ENCODE measurements around the gene RERE.
"Not testable (repeated sequence)": the region's sequence is repeated elsewhere in the genome, so short reads cannot be mapped to it uniquely, and the experiment has no call there.

RERE gene

GRCh38 chr1:8604041-8604945, 213.1 kb downstream of the RERE start:
- peak; percentile 19 to 26 for DNase-seq (ENCODE audit: low read depth in 2 of 2)

- DNase-seq (ENCODE audit: low read depth in 2 of 2): no peak
These were observed 214.2 kb downstream of the RERE start for GRCh38 chr1:8603220-8603616.

- DNase-seq (ENCODE audit: low read depth in 2 of 2): peak; percentile 14 to 29
These were observed 214.8 kb downstream of the RERE start for GRCh38 chr1:8602471-8603219.

- DNase-seq (ENCODE audit: low read depth in 2 of 2): no peak
These were observed 217.1 kb downstream of the RERE start for GRCh38 chr1:8600336-8600735.

- DNase-seq (ENCODE audit: low read depth in 2 of 2): no peak
These were observed 217.7 kb downstream of the RERE start for GRCh38 chr1:8599646-8600212.

- DNase-seq (ENCODE audit: low read depth in 2 of 2): no peak
These were observed 218.7 kb downstream of the RERE start for GRCh38 chr1:8598783-8599182.

- DNase-seq (ENCODE audit: low read depth in 2 of 2): no peak
These were observed 219.2 kb downstream of the RERE start for GRCh38 chr1:8598060-8598724.

- DNase-seq (ENCODE audit: low read depth in 2 of 2): no peak
These were observed 220.0 kb downstream of the RERE start for GRCh38 chr1:8597455-8597854.

GRCh38 chr1:8595941-8596340, 221.5 kb downstream of the RERE start:
- DNase-seq (ENCODE audit: low read depth in 2 of 2): no peak

- DNase-seq (ENCODE audit: low read depth in 2 of 2): no peak
These were observed 222.1 kb downstream of the RERE start for GRCh38 chr1:8595332-8595731.

- not testable (repeated sequence) for DNase-seq (ENCODE audit: low read depth in 2 of 2)
These were observed 224.1 kb downstream of the RERE start for GRCh38 chr1:8593292-8593691.

GRCh38 chr1:8591569-8591968, 225.9 kb downstream of the RERE start:
- no peak for DNase-seq (ENCODE audit: low read depth in 2 of 2)

GRCh38 chr1:8590721-8591351, 226.6 kb downstream of the RERE start:
- DNase-seq (ENCODE audit: low read depth in 2 of 2): no peak

- no peak for DNase-seq (ENCODE audit: low read depth in 2 of 2)
These were observed 227.9 kb downstream of the RERE start for GRCh38 chr1:8589571-8589970.

- DNase-seq (ENCODE audit: low read depth in 2 of 2): no peak
These were observed 229.7 kb downstream of the RERE start for GRCh38 chr1:8587784-8588183.

- DNase-seq (ENCODE audit: low read depth in 2 of 2): no peak
These were observed 231.0 kb downstream of the RERE start for GRCh38 chr1:8586438-8586837.

GRCh38 chr1:8584316-8584715, 233.1 kb downstream of the RERE start:
- no peak for DNase-seq (ENCODE audit: low read depth in 2 of 2)

- no peak for DNase-seq (ENCODE audit: low read depth in 2 of 2)
These were observed 234.4 kb downstream of the RERE start for GRCh38 chr1:8583031-8583430.

GRCh38 chr1:8580566-8580965, 236.9 kb downstream of the RERE start:
- no peak for DNase-seq (ENCODE audit: low read depth in 2 of 2)

GRCh38 chr1:8578936-8579335, 238.5 kb downstream of the RERE start:
- no peak for DNase-seq (ENCODE audit: low read depth in 2 of 2)

GRCh38 chr1:8578132-8578877, 239.1 kb downstream of the RERE start:
- DNase-seq (ENCODE audit: low read depth in 2 of 2): no peak
